Measurements from ENCODE around the gene PLXDC2. TPM values are rescaled to one million over a fixed set of nuclear protein-coding genes. Genes with fewer than 3 reads are reported as not detected.

PLXDC2 gene
- total and polyA plus RNA-seq, 10 of the 15 experiments (the other 5 are each of a cell fraction or from before 2014, with no cell fraction given), result 0.05 to 1.8 (median 0.14) TPM; not detected in 2

GRCh38 chr10:20173046-20173445, 356.8 kb downstream of the PLXDC2 start:
- Histone ChIP-seq H3K4me3 (no peak overlapping the region), H3K9ac (ENCODE audit: control insufficient read depth, insufficient read depth, low read length) (no peak overlapping the region), H3K4me1 (ENCODE audit: control insufficient read depth, insufficient read depth, low read length) (no peaks in the 10 kb centered on the region), H3K27ac (ENCODE audit: control insufficient read depth, insufficient read depth) (no peak overlapping the region), H3K79me2 (ENCODE audit: control insufficient read depth, insufficient read depth, low read length) (no peaks in the 10 kb centered on the region), H3K36me3 (ENCODE audit: control insufficient read depth in 2 of 2, insufficient read depth in 2 of 2, low read length in 1 of 2) (no peaks in the 10 kb centered on the region), H3K27me3 (replicated peaks in 1 of 2; ENCODE audit: control insufficient read depth in 2 of 2, insufficient read depth in 2 of 2, low read length in 1 of 2) (no peaks in the 10 kb centered on the region), H3K9me3 (replicated peaks; ENCODE audit: control insufficient read depth, insufficient read depth, low read length) (no peaks in the 10 kb centered on the region), H3K4me2 (ENCODE audit: control insufficient read depth, insufficient read depth) (no peak overlapping the region), H4K20me1 (ENCODE audit: control insufficient read depth, insufficient read depth) (no peaks in the 10 kb centered on the region), H2AFZ (ENCODE audit: control insufficient read depth, low read depth, low read length) (no peak overlapping the region)
- intact Hi-C loops (cut with micrococcal nuclease; ENCODE audit: unreplicated experiment), result no loop called here
- 18% methylated on average over 3 of the region's 3 CpGs for WGBS (ENCODE audit: insufficient coverage, insufficient replicate concordance, low lambda C conversion rate, missing lambda C conversion rate)
- ChIA-PET SMC1A (ENCODE audit: uncharacterized antibody, unreplicated experiment) (interaction anchor here (1.0 kb wide), 1 partner anchor 8 kb away, joined by 3 read pairs; no protein-coding TSS in a partner anchor), POLR2A (no interaction called here), RAD21 (ENCODE audit: unreplicated experiment) (no interaction called here), CTCF (interaction anchor here (0.9 kb wide), 1 partner anchor 354 kb away, joined by 3 read pairs; no protein-coding TSS in a partner anchor)
- no peak for ATAC-seq
- FAIRE-seq, result no peak
- in situ Hi-C loops (cut with MboI), result no loop called here
- BruUV-seq (replicated peaks), result no TSS peak
- DNase-seq (ENCODE audit: low read depth, low spot score), result no peak
- TF ChIP-seq USF2 (IDR thresholded peaks at IDR 0.05; ENCODE audit: borderline replicate concordance, low read depth, low read length) (no peak), PBX3 (IDR thresholded peaks at IDR 0.05; ENCODE audit: insufficient replicate concordance, low read depth, low read length) (no peak), ZZZ3 (IDR thresholded peaks at IDR 0.05; ENCODE audit: control insufficient read depth, insufficient read length, low read depth) (no peak), ATF3 (IDR thresholded peaks at IDR 0.05; ENCODE audit: borderline replicate concordance, extremely low read depth, low read depth, low read length) (no peak), MYC (IDR thresholded peaks at IDR 0.05; ENCODE audit: insufficient read depth, insufficient read length, insufficient replicate concordance, low read length, severe bottlenecking) (no peak), SMC3 (IDR thresholded peaks at IDR 0.05; ENCODE audit: borderline replicate concordance, low read length) (no peak), E2F4 (IDR thresholded peaks at IDR 0.05; ENCODE audit: low read depth, low read length) (no peak), TAF1 (IDR thresholded peaks at IDR 0.05; ENCODE audit: borderline replicate concordance, low read depth, low read length) (no peak), MEF2B (IDR thresholded peaks at IDR 0.05; ENCODE audit: partially characterized antibody, poor library complexity, severe bottlenecking) (no peak), ZBTB11 (CRISPR knock-in tag; IDR thresholded peaks at IDR 0.05) (no peak), ASH2L (IDR thresholded peaks at IDR 0.05; ENCODE audit: borderline replicate concordance, low read depth) (no peak), EP300 (IDR thresholded peaks at IDR 0.05; ENCODE audit: borderline replicate concordance in 1 of 2, control insufficient read depth in 1 of 2, low read depth in 2 of 2, low read length in 2 of 2) (no peak), KAT2A (conservative IDR thresholded peaks at IDR 0.05; ENCODE audit: control insufficient read depth, low read depth, low read length) (no peak), HSF1 (IDR thresholded peaks at IDR 0.05; ENCODE audit: low read depth, low read length) (no peak)
